Measurements from ENCODE around the gene SLC38A10. TPM values are rescaled to one million over a fixed set of nuclear protein-coding genes. Genes with fewer than 3 reads are reported as not detected.

SLC38A10 gene
- total and polyA plus RNA-seq, 2 of the 13 experiments (the other 11 are each of a cell fraction or from before 2014, with no cell fraction given): 23.4 to 55.8 TPM

- TF ChIP-seq, protein P1, sequence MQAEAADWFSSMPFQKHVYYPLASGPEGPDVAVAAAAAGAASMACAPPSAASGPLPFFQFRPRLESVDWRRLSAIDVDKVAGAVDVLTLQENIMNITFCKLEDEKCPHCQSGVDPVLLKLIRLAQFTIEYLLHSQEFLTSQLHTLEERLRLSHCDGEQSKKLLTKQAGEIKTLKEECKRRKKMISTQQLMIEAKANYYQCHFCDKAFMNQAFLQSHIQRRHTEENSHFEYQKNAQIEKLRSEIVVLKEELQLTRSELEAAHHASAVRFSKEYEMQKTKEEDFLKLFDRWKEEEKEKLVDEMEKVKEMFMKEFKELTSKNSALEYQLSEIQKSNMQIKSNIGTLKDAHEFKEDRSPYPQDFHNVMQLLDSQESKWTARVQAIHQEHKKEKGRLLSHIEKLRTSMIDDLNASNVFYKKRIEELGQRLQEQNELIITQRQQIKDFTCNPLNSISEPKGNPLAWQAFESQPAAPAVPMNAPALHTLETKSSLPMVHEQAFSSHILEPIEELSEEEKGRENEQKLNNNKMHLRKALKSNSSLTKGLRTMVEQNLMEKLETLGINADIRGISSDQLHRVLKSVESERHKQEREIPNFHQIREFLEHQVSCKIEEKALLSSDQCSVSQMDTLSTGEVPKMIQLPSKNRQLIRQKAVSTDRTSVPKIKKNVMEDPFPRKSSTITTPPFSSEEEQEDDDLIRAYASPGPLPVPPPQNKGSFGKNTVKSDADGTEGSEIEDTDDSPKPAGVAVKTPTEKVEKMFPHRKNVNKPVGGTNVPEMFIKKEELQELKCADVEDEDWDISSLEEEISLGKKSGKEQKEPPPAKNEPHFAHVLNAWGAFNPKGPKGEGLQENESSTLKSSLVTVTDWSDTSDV (CRISPR knock-in tag; IDR thresholded peaks at IDR 0.05): peak; percentile 77; the same call in 1 of the 2 replicates
- TF ChIP-seq, protein P2, sequence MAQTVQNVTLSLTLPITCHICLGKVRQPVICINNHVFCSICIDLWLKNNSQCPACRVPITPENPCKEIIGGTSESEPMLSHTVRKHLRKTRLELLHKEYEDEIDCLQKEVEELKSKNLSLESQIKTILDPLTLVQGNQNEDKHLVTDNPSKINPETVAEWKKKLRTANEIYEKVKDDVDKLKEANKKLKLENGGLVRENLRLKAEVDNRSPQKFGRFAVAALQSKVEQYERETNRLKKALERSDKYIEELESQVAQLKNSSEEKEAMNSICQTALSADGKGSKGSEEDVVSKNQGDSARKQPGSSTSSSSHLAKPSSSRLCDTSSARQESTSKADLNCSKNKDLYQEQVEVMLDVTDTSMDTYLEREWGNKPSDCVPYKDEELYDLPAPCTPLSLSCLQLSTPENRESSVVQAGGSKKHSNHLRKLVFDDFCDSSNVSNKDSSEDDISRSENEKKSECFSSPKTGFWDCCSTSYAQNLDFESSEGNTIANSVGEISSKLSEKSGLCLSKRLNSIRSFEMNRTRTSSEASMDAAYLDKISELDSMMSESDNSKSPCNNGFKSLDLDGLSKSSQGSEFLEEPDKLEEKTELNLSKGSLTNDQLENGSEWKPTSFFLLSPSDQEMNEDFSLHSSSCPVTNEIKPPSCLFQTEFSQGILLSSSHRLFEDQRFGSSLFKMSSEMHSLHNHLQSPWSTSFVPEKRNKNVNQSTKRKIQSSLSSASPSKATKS (CRISPR knock-in tag; IDR thresholded peaks at IDR 0.05): peak; percentile 55; the same call in 1 of the 2 replicates
- TF ChIP-seq DBP (CRISPR knock-in tag; IDR thresholded peaks at IDR 0.05; ENCODE audit: not compliant biosample characterization) (peak; percentile 15), MIER2 (CRISPR knock-in tag; IDR thresholded peaks at IDR 0.05) (no peak; the same call in 1 of the 2 replicates), ZFP91 (CRISPR knock-in tag; IDR thresholded peaks at IDR 0.05; ENCODE audit: borderline replicate concordance) (peak; percentile 84; the same call in 1 of the 2 replicates), SP1 (IDR thresholded peaks at IDR 0.05) (no peak), SP1 (CRISPR knock-in tag; IDR thresholded peaks at IDR 0.05) (no peak; the same call in 1 of the 2 replicates), LRRFIP1 (CRISPR knock-in tag; conservative IDR thresholded peaks at IDR 0.05) (no peak; the same call in 1 of the 2 replicates), ZNF329 (CRISPR knock-in tag; IDR thresholded peaks at IDR 0.05; ENCODE audit: low read depth) (no peak), MAZ (IDR thresholded peaks at IDR 0.05; ENCODE audit: borderline replicate concordance, low read depth, low read length) (peak; percentile 65; the same call in 1 of the 2 replicates), MAZ (CRISPR knock-in tag; IDR thresholded peaks at IDR 0.05; ENCODE audit: low read depth) (peak; percentile 90), EEA1 (CRISPR knock-in tag; IDR thresholded peaks at IDR 0.05; ENCODE audit: borderline replicate concordance) (peak; percentile 77), ZNF549 (CRISPR knock-in tag; IDR thresholded peaks at IDR 0.05) (no peak), TEAD2 (CRISPR knock-in tag; IDR thresholded peaks at IDR 0.05) (no peak), POLR2A (IDR thresholded peaks at IDR 0.05; ENCODE audit: insufficient read depth in 1 of 2, low read depth in 2 of 2, low read length in 2 of 2) (peak; percentile 91 to 96), ARNTL (CRISPR knock-in tag; IDR thresholded peaks at IDR 0.05) (peak; percentile 20; the same call in 1 of the 2 replicates), DNMT3B (CRISPR knock-in tag; conservative IDR thresholded peaks at IDR 0.05) (peak; percentile 26; the same call in 1 of the 2 replicates), HMG20A (CRISPR knock-in tag; IDR thresholded peaks at IDR 0.05; ENCODE audit: borderline replicate concordance) (0 out of 2 replicates have a peak, but pooled peaks have one; percentile 33), ZNF543 (CRISPR knock-in tag; IDR thresholded peaks at IDR 0.05) (no peak; the same call in 1 of the 2 replicates), CHD4 (IDR thresholded peaks at IDR 0.05; ENCODE audit: borderline replicate concordance, low read length) (no peak)
These were observed at the start of gene SLC38A10 (continued) for GRCh38 chr17:81295031-81295675.

Measured in HepG2 (cell line).